Heart right ventricle (tissue), 16 donors: ENCODE results near the gene ITGB2. TPM values are rescaled to one million over a fixed set of nuclear protein-coding genes. Genes with fewer than 3 reads are reported as not detected.

Experiments
- ATAC-seq, 8 donors: fragments of 200-7000 bp; cut with Tn5 transposase; one replicate each; pipeline ENCODE4 v1.9.1; 2020; ENCODE audit warnings: mild to moderate bottlenecking in 8 of 8, moderate library complexity in 8 of 8, moderate number of reproducible peaks in 1 of 8
- DNase-seq, 2 donors: peaks; one replicate each; pipeline ENCODE4 v3.0.0-alpha.2; 2020
- H3K27ac ChIP-seq, 10 donors: fragments of 200-600 bp; sonication (generic) in 2 of 10; one replicate each; pipeline versions ENCODE4 v1.5.0 to v1.8.0; 2020 to 2022; ENCODE audit warnings: mild to moderate bottlenecking in 3 of 10
- H3K27me3 ChIP-seq, 7 donors: fragments of 200-600 bp; one replicate each; pipeline ENCODE4 v1.8.0; 2021 to 2022; ENCODE audit warnings: mild to moderate bottlenecking in 2 of 7
- H3K36me3 ChIP-seq, 9 donors: fragments of 200-600 bp; sonication (generic) in 1 of 9; one replicate each; pipeline versions ENCODE4 v1.5.0 to v1.8.0; 2020 to 2022; ENCODE audit warnings: mild to moderate bottlenecking in 2 of 9
- H3K4me1 ChIP-seq, 9 donors: fragments of 200-600 bp; sonication (generic) in 1 of 9; one replicate each; pipeline versions ENCODE4 v1.5.0 to v1.8.0; 2020 to 2022; ENCODE audit warnings: mild to moderate bottlenecking in 4 of 9
- H3K4me3 ChIP-seq, 10 donors: fragments of 200-600 bp; sonication (generic) in 2 of 10; one replicate each; pipeline versions ENCODE4 v1.5.0 to v1.8.0; 2020 to 2022; ENCODE audit warnings: mild to moderate bottlenecking in 7 of 10, moderate library complexity in 2 of 10
- H3K9me3 ChIP-seq, 11 donors: fragments of 200-600 bp in 10 of 11; sonication (generic) in 2 of 11; one replicate each; pipeline versions ENCODE4 v1.5.0 to v1.8.0; 2013 to 2022; ENCODE audit warnings: mild to moderate bottlenecking in 2 of 11, control low read depth in 1 of 11, moderate library complexity in 1 of 11
- CTCF ChIP-seq, 9 donors: fragments of 200-600 bp; sonication (generic) in 2 of 9; IDR thresholded peaks; one replicate each; pipeline versions ENCODE4 v1.5.0 to v1.8.0; 2021 to 2022; ENCODE audit warnings: antibody characterized with exemption in 9 of 9, mild to moderate bottlenecking in 5 of 9, moderate library complexity in 1 of 9
- WGBS, 2 donors: extraction: QIAGEN DNeasy Blood & Tissue Kit; methylation state at CpG; one replicate each; pipeline ENCODE4 v1.1.7; 2013; ENCODE audit warnings: inconsistent platforms in 1 of 2; 5-methylcytosine and 5-hydroxymethylcytosine counted together
- intact Hi-C, 10 donors: fragments of 100-400 bp; cut with DNase I; formaldehyde crosslinking; loops; one replicate each; pipeline versions ENCODE4 v1.11.1 to v1.14.2; 2022
- polyA plus RNA-seq, 2 donors: library from polyadenylated mRNA; stranded (reverse); fragments of 200-250 nt; gene quantifications; one replicate each; pipeline ENCODE4 v1.2.3, GENCODE V29; 2013
- total RNA-seq, 10 donors: library from RNA; stranded (reverse); fragmentation: NEBNext Ultra II Directional in 3 of 10; extraction: Animal tissue kit (Norgen Biotek cat#: 25700) in 3 of 10; gene quantifications; one replicate each; pipeline versions ENCODE4 v1.2.1 to v1.2.4, GENCODE V29; 2021 to 2023
- donor health status: Arrhythmogenic right ventricular cardiomyopathy.
- donor health status: ischemic (EF 13 %, LVEDD 7.1; RV severe dilation, severe dysfunction).
- donor health status: healthy with polysubstance abuse.
- donor health status: DM: no; HTN: yes; CAD: no.
- donor health status: DM: no; HTN: no; CAD: no.
- donor health status: ischemic (EF 25% LVEDD 6.9; RV normal size, moderate dysfunction).
- donor health status: ischemic (EF 25% LVEDD 5.7; RV mildly dilated, moderate dysfunction).
- donor health status: healthy.
- donor health status: DM: yes; HTN: yes; CAD: no.
- donor health status: Ischemic cardiomyopathy.
- donor health status: ischemic (EF 35%, LVEDD 5.7; RV mildly dilated, moderate dysfunction).
- donor health status: nonischemic (EF 11% LVEDD 7.7; RV severe dilation, severe dysfunction).
- donor health status: DM: yes; HTN: yes; CAD: no.
- donor health status: PGD.
- donor health status: ischemic (EF 29% LVEDD 5.4; RV normal size, mild dysfunction).
- donor health status: nonischemic (EF 23%, LVEDD 6.1; RV moderate dilation, normal function).

The ITGB2 gene
- total and polyA plus RNA-seq, 12 donors: 5.1 to 151 (median 11.4) TPM

GRCh38 chr21:44927587-44928461 is 7.1 kb upstream of the ITGB2 start:
- WGBS, 2 donors: 16 to 18% methylated on average over 19 of the region's 19 CpGs
- no peaks in the 10 kb centered on the region for H3K9me3 ChIP-seq
- intact Hi-C loops: no loop called here
- ATAC-seq: peak in 7 of 8 donors; percentile 8 to 50 (median 34)
- no peaks in the 10 kb centered on the region for H3K36me3 ChIP-seq
- DNase-seq: peak in 1 of 2 donors; percentile 57
- peaks cover 13 to 61% (median 37%) of the 10 kb centered on the region in 7 donors for H3K27me3 ChIP-seq
- H3K4me3 ChIP-seq: peak overlapping the region in 4 of 10 donors; percentile 8 to 59 (median 14)
- no peak for TF ChIP-seq CTCF (IDR thresholded peaks at IDR 0.05)
- H3K27ac ChIP-seq: peak overlapping the region in 2 of 10 donors; percentile 35 to 96
- peaks cover 9 to 95% (median 23%) of the 10 kb centered on the region in 9 donors for H3K4me1 ChIP-seq

- DNase-seq (no peak), ATAC-seq (no peak)
- TF ChIP-seq CTCF (IDR thresholded peaks at IDR 0.05): no peak
- Histone ChIP-seq H3K4me3 (peak overlapping the region in 1 of 10 donors; percentile 59), H3K36me3 (no peaks in the 10 kb centered on the region), H3K4me1 (peaks cover 8 to 97% (median 17%) of the 10 kb centered on the region in 9 donors), H3K27ac (peak overlapping the region in 2 of 10 donors; percentile 35 to 96), H3K9me3 (no peaks in the 10 kb centered on the region), H3K27me3 (peaks cover 7 to 55% (median 32%) of the 10 kb centered on the region in 7 donors)
- intact Hi-C loops: no loop called here
- 11 to 21% methylated on average over 4 of the region's 4 CpGs for WGBS, 2 donors
These were observed 6.5 kb upstream of the ITGB2 start for GRCh38 chr21:44927259-44927586.

- peak overlapping the region in 2 of 10 donors; percentile 35 to 96 for H3K27ac ChIP-seq
- H3K4me3 ChIP-seq: peak overlapping the region in 1 of 10 donors; percentile 59
- no peaks in the 10 kb centered on the region for H3K9me3 ChIP-seq
- H3K27me3 ChIP-seq: peaks cover 0 to 54% (median 25%) of the 10 kb centered on the region in 7 donors
- ATAC-seq (no peak), DNase-seq (no peak)
- WGBS, 2 donors: 58 to 59% methylated on average over 24 of the region's 24 CpGs
- TF ChIP-seq CTCF (IDR thresholded peaks at IDR 0.05): no peak
- intact Hi-C loops: no loop called here
- H3K36me3 ChIP-seq: no peaks in the 10 kb centered on the region
- H3K4me1 ChIP-seq: peaks cover 4 to 97% (median 10%) of the 10 kb centered on the region in 9 donors
These were observed 5.8 kb upstream of the ITGB2 start for GRCh38 chr21:44926331-44927101.

GRCh38 chr21:44925378-44925755 is 4.7 kb upstream of the ITGB2 start:
- DNase-seq: no peak
- H3K36me3 ChIP-seq: no peaks in the 10 kb centered on the region
- TF ChIP-seq CTCF (IDR thresholded peaks at IDR 0.05): no peak
- H3K4me3 ChIP-seq: no peak overlapping the region
- H3K27me3 ChIP-seq: peaks cover 0 to 54% (median 24%) of the 10 kb centered on the region in 7 donors
- intact Hi-C loops: no loop called here
- 92 to 97% methylated on average over 1 of the region's 1 CpG for WGBS, 2 donors
- H3K9me3 ChIP-seq: no peaks in the 10 kb centered on the region
- peak overlapping the region in 2 of 10 donors; percentile 56 to 96 for H3K27ac ChIP-seq
- no peak for ATAC-seq
- peaks cover 0 to 87% (median 0%) of the 10 kb centered on the region in 9 donors for H3K4me1 ChIP-seq
